Measurements from ENCODE around the gene MCFD2.

GRCh38 chr2:46939626-46940359 lies 24.2 kb upstream of the MCFD2 start:
- no peak for TF ChIP-seq TAF1 (IDR thresholded peaks at IDR 0.05; ENCODE audit: borderline replicate concordance, low read depth, low read length)
- no peak for TF ChIP-seq POLR2AphosphoS5 (IDR thresholded peaks at IDR 0.05; ENCODE audit: low read depth, low read length)
- no peak for TF ChIP-seq POLR2A (IDR thresholded peaks at IDR 0.05; ENCODE audit: low read depth, low read length)

Measured in GM12892 (cell line).